GM19043 (cell line): ENCODE data around the gene BDNF.

Experiments
- ATAC-seq: cut with Tn5 transposase; IDR thresholded peaks from one replicate; pipeline ENCODE4 v1.9.1; 2021; ENCODE audit warnings: low read depth; ENCODE audit not compliant: unreplicated experiment

Gene BDNF

DNA sequence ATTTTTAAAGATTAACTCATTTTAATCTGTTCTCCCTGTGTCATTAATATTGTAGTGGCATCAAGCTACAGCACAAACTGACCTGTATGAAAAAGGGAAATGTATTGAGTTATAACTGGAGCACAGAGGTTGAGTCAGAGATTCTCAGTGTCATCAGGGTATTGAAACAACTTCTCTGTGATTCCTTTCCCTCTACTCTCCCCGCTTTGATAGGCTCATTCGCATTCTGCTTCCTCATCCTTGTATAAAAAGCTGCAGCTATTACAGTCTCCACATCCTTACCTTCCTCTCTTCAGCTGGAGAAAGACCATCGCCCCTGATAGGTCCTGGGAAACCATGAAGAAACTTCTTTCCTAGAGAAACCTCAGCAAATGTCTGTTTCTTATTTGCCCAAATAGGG lies 90.0 kb downstream of the BDNF start:
- ATAC-seq: no peak

DNA sequence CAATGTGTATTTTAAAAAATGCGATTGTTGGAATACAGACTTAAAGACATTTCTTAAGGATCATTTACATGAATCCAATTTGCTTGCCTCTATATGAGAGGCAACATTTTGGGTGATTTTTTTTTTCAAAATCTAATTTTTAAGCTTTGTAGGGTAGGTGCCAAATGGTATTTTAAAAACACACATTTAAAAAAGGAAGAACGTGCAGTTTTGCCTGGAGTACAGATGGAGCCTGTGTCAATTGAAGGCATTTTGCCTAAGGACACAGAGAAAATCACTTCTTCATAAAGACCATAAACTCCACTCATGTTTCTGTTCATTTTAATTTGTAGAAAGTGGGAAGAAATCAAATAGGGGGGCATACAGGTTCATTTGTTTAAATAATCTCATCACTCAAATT lies 91.3 kb downstream of the BDNF start:
- no peak for ATAC-seq

DNA sequence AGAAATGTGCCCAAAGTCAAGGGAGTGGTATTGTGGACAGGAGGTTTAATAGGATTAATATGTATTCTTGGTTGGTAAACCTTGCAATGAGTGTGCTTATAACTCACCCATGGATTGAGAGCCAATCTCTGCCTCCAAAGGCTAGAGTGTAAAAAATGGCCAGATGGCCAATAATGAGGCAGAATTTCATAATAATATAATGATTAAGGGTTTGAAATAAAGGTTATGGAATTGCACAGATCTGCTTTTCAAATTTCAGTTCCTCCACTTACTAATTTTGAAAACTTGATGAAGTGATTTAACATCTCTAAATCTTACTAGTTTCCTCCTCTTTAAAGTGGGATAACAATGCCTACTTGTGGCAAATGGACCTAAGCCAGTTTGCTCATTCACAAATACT lies 94.8 kb downstream of the BDNF start:
- no peak for ATAC-seq
